ENCODE results near the gene KASH5. TPM values are rescaled to one million over a fixed set of nuclear protein-coding genes. Genes with fewer than 3 reads are reported as not detected.

KASH5 gene
- total and polyA plus RNA-seq, 2 of the 13 experiments (the other 11 are each of a cell fraction or from before 2014, with no cell fraction given) = not detected

DNA sequence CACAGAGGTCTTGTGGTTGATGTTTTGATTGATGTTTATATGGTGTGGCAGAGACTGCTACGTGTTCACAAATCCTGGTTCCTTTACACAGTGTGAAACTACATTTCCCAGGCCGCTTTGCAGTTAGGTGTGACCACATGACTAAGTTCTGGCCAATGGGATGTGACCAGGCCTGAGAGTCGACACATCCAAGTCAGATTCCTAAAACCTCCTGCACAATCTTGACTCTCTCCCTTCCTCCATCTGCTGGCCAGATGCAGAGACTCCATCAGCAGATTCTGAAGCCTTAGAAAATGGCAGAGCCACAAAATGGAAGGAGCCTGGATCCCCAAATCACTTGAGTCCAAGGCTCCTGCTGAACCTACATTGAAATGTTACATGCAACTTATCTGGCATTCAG is 40.2 kb upstream of the KASH5 start (continued):
- TF ChIP-seq, protein P1, sequence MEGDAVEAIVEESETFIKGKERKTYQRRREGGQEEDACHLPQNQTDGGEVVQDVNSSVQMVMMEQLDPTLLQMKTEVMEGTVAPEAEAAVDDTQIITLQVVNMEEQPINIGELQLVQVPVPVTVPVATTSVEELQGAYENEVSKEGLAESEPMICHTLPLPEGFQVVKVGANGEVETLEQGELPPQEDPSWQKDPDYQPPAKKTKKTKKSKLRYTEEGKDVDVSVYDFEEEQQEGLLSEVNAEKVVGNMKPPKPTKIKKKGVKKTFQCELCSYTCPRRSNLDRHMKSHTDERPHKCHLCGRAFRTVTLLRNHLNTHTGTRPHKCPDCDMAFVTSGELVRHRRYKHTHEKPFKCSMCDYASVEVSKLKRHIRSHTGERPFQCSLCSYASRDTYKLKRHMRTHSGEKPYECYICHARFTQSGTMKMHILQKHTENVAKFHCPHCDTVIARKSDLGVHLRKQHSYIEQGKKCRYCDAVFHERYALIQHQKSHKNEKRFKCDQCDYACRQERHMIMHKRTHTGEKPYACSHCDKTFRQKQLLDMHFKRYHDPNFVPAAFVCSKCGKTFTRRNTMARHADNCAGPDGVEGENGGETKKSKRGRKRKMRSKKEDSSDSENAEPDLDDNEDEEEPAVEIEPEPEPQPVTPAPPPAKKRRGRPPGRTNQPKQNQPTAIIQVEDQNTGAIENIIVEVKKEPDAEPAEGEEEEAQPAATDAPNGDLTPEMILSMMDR (CRISPR knock-in tag; IDR thresholded peaks at IDR 0.05) = peak; percentile 18; the same call in 1 of the 2 replicates
- no peak for TF ChIP-seq ARNT (IDR thresholded peaks at IDR 0.05)
- TF ChIP-seq ZHX1 (CRISPR knock-in tag; IDR thresholded peaks at IDR 0.05; ENCODE audit: low read depth) = no peak
- no peak for TF ChIP-seq RARA (CRISPR knock-in tag; IDR thresholded peaks at IDR 0.05)
- peak; percentile 96 for TF ChIP-seq THAP11 (CRISPR knock-in tag; IDR thresholded peaks at IDR 0.05)
- no peak for TF ChIP-seq PTBP1 (IDR thresholded peaks at IDR 0.05; ENCODE audit: low read depth, low read length, poor library complexity, severe bottlenecking)
- TF ChIP-seq MYPOP (CRISPR knock-in tag; IDR thresholded peaks at IDR 0.05) = no peak
- no peak for TF ChIP-seq ZNF263 (CRISPR knock-in tag; IDR thresholded peaks at IDR 0.05)
- no peak for TF ChIP-seq ATF6 (CRISPR knock-in tag; conservative IDR thresholded peaks at IDR 0.05)
- no peak for TF ChIP-seq ZFP37 (CRISPR knock-in tag; IDR thresholded peaks at IDR 0.05; ENCODE audit: borderline replicate concordance)
- TF ChIP-seq NFYC (CRISPR knock-in tag; IDR thresholded peaks at IDR 0.05) = peak; percentile 76
- TF ChIP-seq HHEX (CRISPR knock-in tag; IDR thresholded peaks at IDR 0.05) = no peak
- no peak for TF ChIP-seq ZNF33B (CRISPR knock-in tag; IDR thresholded peaks at IDR 0.05)
- no peak for TF ChIP-seq BHLHE40 (IDR thresholded peaks at IDR 0.05; ENCODE audit: low read length)
- TF ChIP-seq RNF2 (conservative IDR thresholded peaks at IDR 0.05; ENCODE audit: low read depth) = no peak
- no peak for TF ChIP-seq KDM3A (CRISPR knock-in tag; IDR thresholded peaks at IDR 0.05; ENCODE audit: low read depth)
- no peak for TF ChIP-seq RFX1 (IDR thresholded peaks at IDR 0.05)
- no peak for TF ChIP-seq SRY (CRISPR knock-in tag; IDR thresholded peaks at IDR 0.05)
- TF ChIP-seq HCFC1 (IDR thresholded peaks at IDR 0.05; ENCODE audit: low read depth, low read length) = peak; percentile 43; the same call in 1 of the 2 replicates
- TF ChIP-seq, protein P2, sequence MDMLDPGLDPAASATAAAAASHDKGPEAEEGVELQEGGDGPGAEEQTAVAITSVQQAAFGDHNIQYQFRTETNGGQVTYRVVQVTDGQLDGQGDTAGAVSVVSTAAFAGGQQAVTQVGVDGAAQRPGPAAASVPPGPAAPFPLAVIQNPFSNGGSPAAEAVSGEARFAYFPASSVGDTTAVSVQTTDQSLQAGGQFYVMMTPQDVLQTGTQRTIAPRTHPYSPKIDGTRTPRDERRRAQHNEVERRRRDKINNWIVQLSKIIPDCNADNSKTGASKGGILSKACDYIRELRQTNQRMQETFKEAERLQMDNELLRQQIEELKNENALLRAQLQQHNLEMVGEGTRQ (IDR thresholded peaks at IDR 0.05; ENCODE audit: low read depth, low read length) = 0 out of 2 replicates have a peak, but pooled peaks have one; percentile 41
- TF ChIP-seq, protein P2 (CRISPR knock-in tag; IDR thresholded peaks at IDR 0.05; ENCODE audit: borderline replicate concordance) = peak; percentile 72; the same call in 1 of the 2 replicates
- TF ChIP-seq ZNF143 (CRISPR knock-in tag; IDR thresholded peaks at IDR 0.05) = peak; percentile 88
- TF ChIP-seq ZNF350 (CRISPR knock-in tag; IDR thresholded peaks at IDR 0.05; ENCODE audit: borderline replicate concordance, low read depth) = no peak
- TF ChIP-seq PCBP1 (IDR thresholded peaks at IDR 0.05; ENCODE audit: borderline replicate concordance, low read depth, low read length) = no peak

All from HepG2 (cell line).